Measurements from ENCODE around the gene RPH3AL. TPM values are rescaled to one million over a fixed set of nuclear protein-coding genes. Genes with fewer than 3 reads are reported as not detected.
"Not testable (repeated sequence)": the region's sequence is repeated elsewhere in the genome, so short reads cannot be mapped to it uniquely, and the experiment has no call there.

The RPH3AL gene
- total RNA-seq, 1 experiment from 2014 or later = 22.0 TPM

DNA sequence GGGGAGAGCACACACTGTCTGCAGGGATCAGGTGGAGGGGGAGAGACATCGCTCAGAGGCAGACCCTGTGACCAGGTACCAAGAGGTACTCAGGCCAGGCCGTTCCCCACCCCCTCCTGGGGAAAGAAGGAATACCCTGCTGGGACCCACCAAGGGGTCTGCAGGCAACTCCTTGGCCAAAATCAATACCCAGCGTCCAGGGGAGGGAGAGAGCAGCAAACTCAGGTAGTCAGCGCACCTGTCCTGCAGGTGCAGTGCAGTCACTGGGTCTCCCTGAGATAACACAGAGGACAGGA lies 113.7 kb downstream of the RPH3AL start:
- no peak for DNase-seq (ENCODE audit: low read depth)

DNA sequence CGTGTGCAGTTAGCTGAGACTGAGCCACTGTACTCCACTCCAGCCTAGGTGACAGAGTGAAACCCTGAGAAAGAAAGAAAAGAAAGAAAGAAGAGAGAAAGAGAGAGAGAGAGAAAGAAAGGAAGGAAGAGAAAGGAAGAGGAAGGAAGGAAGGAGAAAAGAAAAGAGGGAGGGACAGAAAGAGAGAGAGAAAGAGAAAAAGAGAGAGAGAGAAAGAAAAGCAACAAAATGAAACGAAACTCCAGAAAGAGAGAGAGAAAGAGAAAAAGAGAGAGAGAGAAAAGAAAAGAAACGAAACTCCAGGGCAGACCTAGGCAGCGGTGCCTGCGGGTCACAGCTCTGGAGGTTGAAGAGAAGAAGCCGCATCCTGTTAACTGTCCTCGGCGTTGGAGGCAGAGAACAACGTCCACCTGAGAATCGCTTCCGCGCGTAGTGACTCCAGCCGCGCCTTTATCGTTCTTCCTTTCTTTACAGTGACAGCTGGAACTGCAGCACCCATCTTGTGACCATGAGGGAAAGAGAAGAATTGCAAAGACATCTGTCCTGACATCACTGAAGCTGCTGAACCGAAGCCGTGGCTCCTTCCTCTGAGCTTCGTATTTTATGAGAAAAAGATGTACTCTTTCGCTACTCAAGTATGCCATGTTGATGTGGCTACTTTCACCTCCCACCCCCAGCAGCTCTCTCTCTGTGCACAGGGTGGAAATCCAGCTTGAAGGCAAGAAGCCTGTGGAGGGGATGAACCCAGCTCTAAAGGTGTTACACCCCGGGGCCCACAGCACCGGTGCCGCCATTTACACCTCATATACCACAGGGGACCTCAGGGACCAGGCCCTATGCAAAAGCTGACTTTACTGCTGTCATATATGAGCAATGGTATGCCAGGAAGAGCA lies 114.3 kb downstream of the RPH3AL start:
- DNase-seq (ENCODE audit: low read depth) = no peak

DNA sequence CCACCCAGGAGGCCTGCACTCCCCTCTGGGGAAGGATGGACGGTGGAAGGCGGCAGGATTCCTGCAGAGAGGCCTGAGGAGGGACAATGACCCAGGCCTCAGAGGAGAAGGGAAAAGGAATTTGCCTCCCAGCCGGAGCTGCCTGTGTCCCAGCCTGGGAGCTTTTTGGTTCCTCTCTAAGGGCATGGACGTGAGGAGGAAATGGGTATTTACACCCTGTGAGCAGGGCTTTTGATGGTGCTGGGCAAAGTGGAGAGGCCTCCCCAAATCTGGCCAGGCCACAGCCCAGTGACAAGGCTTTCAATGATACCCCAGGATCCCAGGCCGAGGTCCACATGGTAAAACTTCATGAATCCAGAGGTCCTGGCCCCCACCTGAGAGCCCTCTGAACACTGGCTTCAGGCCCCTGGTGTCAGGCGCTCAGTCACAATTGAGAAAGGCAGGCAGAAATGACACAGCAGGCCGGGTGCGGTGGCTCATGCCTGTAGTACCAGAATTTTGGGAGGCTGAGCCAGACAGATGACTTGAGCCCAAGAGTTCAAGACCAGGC lies 115.1 kb downstream of the RPH3AL start:
- no peak for DNase-seq (ENCODE audit: low read depth)

DNA sequence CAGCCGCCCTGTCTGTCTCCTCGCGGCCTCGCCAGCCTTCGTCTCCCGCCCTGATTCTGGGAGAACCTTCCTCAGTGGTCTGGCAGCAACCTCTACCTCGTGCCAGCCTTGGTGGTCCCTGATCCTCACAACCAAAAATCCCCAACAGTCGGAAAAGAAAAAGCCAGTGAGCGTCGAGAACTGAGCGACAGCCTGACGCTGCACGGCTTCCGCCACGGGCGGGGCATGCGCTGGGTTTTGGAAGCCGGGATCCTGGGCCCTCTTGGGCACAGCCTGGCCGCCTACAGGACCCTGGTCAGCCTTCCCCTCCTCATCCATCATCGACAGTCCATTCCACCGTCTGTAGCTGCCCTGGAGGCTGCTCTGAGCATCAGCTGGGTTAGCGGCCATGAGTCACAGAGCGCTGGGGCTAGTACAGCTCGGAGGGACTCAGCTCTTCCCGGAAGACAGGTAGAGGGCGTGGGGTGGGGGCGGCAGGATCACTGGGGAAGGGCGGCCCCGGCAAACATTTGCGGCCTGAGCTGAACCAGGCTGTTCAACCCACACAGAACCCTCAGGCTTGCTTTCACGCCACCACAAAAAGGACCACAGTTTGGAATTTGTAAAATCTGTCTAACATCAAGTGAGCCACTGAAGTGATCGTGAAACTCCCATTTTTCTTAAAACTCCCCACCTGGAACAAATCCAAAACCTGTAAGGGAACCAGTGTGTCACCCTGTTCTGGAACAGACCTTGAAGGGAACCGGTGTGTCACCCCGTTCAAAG lies 115.8 kb downstream of the RPH3AL start:
- DNase-seq (ENCODE audit: low read depth) = no peak

DNA sequence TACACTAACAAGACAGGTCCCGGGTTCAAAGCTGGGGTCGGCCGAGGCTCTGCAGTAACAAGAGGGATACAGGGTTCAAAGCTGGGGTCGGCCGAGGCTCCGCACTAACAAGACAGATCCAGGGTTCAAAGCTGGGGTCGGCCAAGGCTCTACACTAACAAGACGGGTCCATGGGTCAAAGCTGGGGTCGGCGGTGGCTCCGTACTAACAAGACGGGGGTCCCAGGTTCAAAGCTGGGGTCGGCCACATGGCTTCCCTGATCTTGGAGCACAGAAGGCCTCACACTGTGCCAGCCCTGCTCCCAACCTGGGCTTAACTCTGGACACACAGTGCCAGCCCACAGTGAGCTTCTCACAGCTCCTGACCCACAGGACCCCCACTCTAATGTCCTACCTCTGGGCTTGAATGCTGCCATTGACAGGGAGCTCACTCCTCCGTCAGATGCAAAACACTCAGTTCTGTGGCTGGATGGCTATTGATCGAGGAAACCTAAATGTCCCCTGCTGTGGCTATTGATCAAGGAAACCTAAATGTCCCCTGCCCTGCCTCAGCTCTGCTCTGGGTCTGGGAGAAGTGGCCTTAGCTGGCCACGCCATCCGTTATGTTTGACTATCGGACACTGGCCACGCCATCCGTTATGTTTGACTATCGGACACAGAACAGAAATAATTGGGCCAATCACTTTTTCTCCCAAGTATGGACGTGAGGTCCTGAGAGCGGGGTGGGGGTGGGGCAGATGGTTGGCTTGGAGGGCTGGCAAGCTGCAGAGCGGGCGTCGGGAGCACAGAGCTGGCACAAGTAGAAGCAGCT lies 116.6 kb downstream of the RPH3AL start:
- no peak for DNase-seq (ENCODE audit: low read depth)

DNA sequence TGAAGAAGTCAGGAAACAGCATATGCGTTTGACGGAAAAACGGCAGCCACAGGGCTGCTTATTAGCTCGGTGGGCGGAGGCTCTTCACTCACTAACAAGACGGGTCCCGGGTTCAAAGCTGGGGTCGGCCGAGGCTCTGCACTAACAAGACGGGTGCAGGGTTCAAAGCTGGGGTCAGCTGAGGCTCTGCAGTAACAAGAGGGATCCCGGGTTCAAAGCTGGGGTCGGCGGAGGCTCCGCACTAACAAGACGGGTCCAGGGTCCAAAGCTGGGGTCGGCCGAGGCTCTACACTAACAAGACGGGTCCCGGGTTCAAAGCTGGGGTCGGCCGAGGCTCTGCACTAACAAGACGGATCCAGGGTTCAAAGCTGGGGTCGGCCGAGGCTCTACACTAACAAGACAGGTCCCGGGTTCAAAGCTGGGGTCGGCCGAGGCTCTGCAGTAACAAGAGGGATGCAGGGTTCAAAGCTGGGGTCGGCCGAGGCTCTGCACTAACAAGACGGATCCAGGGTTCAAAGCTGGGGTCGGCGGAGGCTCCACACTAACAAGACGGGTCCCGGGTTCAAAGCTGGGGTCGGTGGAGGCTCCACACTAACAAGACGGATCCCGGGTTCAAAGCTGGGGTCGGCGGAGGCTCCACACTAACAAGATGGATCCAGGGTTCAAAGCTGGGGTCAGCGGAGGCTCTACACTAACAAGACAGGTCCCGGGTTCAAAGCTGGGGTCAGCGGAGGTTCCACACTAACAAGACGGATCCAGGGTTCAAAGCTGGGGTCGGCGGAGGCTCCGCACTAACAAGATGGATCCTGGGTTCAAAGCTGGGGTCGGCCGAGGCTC lies 117.4 kb downstream of the RPH3AL start:
- not testable (repeated sequence) for DNase-seq (ENCODE audit: low read depth)

DNA sequence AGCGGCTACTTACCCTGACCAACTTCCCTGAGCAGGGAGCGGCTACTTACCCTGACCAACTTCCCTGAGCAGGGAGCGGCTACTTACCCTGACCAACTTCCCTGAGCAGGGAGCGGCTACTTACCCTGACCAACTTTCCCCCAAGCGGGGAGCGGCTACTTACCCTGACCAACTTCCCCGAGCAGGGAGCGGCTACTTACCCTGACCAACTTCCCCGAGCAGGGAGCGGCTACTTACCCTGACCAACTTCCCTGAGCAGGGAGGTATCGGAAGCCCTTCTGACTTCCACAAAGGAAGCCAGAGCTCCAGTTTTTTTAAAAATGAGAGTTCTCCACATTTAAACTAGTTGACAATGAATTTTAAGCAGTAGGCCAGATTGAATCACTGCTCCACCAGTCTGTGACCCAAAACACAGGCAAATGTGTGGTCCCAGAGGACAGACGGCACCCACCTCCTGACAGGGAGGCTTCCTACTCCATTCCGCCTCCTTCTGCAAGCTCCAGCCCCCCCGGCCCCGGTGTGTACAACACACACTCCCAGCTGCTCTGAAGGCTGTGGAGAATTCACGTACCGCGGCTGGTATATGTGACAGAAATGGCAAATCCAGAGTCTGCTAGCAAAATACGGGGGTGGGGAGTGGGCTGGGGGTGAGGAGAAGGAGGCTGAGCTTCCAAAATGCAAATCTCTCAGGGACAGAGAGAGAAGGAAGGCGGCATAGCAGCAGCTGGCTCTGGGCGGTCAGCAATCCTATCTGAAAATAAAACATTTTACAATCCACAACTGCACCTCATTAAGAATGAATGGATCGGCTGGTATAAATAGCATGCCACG lies 118.2 kb downstream of the RPH3AL start:
- DNase-seq (ENCODE audit: low read depth) = not testable (repeated sequence)

DNA sequence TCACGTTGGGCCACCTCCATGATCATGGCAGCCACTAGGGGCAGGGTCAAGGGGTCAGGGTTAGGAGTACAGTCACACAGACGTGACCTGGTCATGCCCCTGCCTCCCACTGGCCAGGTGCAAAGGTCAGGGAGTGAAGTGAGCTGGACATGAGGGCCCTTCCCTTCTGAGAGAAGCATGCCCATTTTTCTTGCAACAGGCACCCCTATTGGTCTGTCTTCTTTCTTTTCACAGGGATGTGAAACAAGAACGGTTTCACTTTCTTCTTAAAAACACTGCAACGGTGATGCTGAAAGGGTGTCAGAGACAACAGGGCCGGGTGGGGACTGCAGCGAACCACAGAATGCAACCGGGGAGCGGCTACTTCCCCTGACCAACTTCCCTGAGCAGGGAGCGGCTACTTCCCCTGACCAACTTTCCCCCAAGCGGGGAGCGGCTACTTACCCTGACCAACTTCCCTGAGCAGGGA lies 119.1 kb downstream of the RPH3AL start:
- DNase-seq (ENCODE audit: low read depth) = no peak

DNA sequence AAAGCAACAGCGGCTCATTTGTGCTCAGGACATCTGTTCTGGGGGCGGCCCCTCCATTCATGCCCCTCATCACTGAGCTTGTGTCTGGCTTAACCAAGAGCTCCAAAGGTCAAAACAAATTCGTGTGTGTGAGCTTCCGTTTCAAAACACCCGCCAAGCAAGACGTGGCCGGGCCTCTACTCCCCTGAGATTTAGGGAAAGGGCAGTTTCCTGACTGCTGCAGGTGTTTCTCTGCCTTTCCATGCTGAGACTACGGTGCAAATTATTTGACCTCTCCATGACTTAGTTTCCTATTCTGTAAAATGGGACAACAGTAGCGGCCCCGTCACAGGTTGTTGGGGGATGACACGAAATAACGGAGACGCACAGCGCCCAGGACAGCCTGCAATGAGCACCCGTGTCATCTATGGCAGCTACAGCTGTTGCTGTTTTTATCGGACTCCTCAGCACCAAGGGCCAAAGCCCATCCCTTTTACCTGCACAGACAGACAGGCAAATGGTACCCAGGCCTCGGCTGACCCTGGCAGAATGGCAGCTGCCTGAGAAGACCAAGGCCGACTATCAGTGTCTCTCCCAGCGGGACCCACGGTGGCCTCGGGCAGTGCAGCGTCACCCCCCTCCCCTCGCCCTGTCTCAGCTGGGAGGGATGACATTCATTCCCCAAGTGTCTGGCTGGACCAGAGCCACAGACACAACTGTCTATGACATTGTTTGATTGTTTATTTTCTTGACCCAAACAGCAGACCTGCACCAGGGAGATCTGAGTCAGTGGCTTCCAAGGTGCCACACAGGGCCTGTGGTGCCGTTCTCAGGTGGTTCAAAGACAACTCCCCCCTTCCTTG lies 120.4 kb downstream of the RPH3AL start:
- no peak for DNase-seq (ENCODE audit: low read depth)

DNA sequence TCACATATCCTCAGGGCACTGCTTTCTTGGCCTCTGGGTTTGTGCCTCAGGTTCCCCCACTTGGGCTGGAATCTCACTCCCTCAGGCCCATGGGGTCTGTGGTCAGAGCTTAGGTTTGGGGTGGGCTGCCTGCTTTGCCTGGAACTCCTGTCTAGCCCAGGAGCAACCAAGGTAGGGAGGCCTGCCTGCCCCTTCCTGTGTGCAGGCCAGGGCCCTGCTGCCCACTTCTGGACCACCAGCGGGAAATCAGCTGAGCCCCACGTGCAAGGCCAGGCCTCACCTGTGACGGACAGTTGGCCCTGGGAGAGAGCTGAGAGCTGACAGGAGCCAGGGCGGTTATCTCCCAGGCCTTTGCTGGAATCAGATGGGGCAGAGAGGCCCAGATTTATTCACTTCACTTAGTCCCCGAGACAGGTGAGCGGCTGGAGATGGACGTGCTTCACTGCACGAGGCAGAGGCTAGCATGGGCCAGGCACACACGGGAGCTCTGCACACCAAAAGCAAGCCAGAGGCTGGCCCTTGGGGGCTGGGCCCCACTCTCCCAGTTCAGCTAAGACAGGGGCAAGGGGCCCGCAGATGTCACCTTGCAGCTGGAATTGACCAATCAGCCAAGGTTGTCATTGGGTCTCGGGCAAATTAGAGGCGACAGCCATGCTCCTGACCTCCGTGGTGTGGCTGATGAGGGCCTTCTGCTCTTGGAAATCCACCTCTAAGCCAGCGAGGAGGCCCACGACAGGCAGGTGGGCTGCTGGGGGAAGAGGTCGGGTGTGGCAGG lies 121.2 kb downstream of the RPH3AL start:
- no peak for DNase-seq (ENCODE audit: low read depth)

DNA sequence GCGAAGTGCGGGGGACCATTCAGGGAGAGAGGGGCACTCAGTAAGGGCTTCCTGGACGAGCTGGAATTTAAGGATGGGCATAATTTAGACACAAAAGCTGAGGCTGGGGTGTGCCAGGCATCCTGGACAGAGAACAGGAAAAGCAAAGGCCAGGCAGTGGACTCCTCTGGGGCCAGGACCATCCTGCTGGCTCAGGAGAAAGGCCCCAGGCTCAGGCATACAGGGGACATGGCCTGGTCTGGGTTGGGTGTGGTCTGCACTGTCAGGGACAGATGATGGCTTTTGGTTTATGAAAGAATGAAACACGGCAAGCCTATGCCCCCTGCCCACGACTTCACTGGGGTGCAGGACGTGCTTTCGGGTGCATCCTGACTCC lies 122.2 kb downstream of the RPH3AL start:
- DNase-seq (ENCODE audit: low read depth) = no peak

DNA sequence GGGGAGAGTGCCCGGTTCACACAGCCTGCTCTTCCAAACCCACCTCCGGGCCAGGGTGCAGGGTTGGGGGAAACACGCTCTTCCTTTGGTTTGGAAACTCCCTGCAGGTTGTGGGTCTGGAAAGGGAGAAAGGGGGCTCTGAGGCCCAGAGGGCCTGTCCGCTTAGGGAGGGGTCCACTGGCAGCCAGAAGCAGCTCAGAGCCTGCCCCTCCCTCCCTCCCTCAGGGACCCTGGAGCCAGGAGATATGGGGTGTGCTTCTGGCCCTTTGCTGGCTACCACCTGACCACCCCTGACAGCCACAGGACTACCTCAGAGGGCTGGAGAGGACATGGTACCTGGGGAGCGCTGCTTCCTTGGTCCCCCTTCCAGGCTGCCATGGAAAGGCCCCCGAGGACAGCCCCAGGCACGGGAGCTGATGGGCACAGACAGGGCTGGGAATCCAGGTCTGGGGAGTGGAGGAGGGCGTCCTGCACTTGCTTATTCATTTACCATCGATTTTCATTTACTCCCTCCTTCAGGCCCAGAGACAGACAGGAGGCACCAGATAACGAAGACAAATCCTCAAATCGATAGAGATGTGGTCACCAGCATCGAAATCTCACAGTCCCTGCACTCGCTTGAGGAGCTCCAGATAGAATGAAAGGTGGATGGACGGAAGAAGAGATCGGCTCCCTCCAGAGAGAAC lies 122.8 kb downstream of the RPH3AL start:
- DNase-seq (ENCODE audit: low read depth) = no peak

DNA sequence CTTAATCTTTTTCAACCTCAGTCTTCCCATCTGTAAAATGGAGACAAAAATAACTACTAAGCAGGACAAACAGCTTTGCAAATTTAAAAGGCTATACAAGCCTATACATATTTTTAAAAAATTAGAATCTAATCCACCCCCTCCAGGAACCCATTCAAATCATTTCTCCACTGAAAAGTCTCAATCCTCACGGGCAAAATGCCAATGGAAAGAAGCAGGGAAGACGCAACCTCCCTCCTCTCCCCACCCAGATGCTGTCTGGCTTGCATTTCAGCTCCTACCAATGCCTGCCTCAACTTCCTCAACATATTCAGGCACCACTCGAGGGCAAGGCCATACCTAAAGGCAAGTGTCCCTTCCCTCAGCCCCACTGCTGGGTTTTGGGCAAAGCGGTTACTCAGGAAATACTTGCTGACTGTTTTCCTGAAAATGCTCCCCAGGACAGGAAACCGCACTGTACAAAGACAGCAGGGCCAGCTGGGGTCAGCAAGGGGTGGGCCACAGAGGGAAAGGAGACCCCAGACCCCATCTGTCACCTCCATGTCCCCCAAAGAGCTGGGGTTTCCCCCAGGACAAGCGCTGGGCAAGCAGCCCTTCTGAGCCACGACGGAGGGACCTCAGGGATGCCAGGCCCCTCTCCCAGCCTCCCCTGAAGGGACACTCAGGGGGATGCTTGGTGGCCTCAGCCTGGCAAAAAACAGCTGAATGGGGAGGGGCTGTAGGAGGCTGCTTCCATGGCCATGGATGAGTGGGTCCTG lies 123.5 kb downstream of the RPH3AL start:
- DNase-seq (ENCODE audit: low read depth) = no peak

DNA sequence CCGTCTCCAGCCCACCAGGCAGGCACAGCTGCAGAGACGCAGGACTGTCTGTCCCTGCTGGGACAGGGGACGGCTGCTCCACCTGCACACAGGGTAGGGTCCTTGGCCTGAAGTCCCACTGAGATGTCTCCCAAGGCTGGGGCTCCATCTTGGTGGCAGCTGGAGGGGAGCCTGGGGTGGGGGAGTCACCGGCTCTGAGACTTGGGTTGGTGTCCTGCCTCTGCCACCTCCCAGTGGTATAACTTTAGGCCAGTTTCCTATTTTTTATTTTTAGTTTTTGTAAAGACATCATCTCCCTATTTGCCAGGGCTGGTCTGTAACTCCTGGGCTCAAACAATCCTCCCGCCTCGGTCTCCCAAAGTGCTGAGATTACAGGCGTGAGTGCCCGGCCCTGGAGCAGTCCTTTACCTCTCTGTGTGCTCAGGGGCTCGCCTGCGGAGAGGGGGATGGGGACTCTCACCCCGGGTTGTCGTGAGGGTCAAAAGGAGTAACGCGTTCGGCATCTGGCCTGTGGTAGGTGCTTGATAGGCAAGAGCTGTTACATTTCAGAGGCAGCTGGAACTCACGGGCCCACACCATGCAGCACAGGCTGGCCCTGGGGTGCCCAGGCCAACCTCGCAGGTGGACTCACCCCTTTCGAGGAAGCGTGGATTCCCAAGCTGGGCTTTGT lies 124.5 kb downstream of the RPH3AL start:
- no peak for DNase-seq (ENCODE audit: low read depth)

DNA sequence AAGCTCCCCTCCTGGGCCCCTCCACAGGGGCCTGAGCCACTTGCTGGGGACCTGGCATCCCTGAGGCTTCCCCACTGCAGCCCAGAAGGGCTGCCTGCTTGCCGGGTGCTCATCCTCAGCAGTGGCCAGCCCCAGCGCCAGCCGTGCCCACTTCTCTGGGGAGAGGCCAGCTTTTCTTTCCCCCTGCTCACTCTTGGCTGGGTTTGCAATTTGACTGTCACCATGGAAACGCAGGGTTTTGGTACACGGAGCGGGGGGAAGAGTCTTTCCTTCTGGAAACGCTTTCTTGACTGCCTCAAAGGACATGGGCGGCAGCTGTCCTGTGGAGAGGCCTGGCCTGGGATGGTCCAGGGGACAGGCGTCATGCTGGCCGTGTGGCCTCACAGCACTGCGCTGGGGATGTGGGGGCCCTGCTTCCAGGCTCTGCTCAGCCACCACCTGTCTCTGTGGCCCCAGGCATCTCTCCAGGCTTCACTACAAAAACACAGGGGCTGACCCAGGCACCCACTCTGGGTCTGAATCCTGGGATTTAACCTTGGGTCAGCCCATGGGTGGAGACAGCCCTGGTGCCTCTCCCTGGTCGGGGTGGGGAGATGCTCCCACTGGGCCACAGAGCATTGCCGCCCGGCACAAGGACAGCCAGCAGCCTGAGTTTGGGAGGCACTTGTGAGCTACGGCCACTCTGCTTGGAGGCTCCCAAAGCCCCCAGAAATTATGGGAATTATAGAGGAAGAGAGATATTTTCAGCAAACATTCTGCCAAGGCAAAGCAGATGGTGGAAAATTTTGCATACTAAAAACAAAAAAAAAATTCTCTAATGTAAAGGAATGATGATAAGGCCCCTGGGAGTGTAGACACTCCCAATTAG lies 125.3 kb downstream of the RPH3AL start:
- no peak for DNase-seq (ENCODE audit: low read depth)
